Thymus (tissue), 11 donors: ENCODE measurements around the gene ANKRD44. TPM values are rescaled to one million over a fixed set of nuclear protein-coding genes. Genes with fewer than 3 reads are reported as not detected.

Experiments used
- DNase-seq, 9 donors: peaks; one replicate each; pipeline ENCODE4 v3.0.0-alpha.2; 2013; ENCODE audit warnings: low spot score in 9 of 9, low read depth in 6 of 9, missing footprints in 1 of 9
- H3K27ac ChIP-seq, 2 donors: one replicate each; pipeline ENCODE4 v1.5.1; 2013; ENCODE audit warnings: control low read depth in 1 of 2, low read depth in 1 of 2, low read length in 1 of 2, mild to moderate bottlenecking in 1 of 2, moderate library complexity in 1 of 2
- H3K27me3 ChIP-seq, 2 donors: one replicate each; pipeline ENCODE4 v1.5.1; 2013; ENCODE audit warnings: low read length in 1 of 2; ENCODE audit not compliant: control insufficient read depth in 2 of 2, insufficient read depth in 1 of 2
- H3K36me3 ChIP-seq, 2 donors: one replicate each; pipeline ENCODE4 v1.5.1; 2013; ENCODE audit warnings: low read length in 1 of 2, mild to moderate bottlenecking in 1 of 2, moderate library complexity in 1 of 2; ENCODE audit not compliant: control insufficient read depth in 2 of 2, insufficient read depth in 2 of 2
- H3K4me1 ChIP-seq, 2 donors: one replicate each; pipeline ENCODE4 v1.5.1; 2013; ENCODE audit warnings: low read length in 2 of 2; ENCODE audit not compliant: control insufficient read depth in 2 of 2, insufficient read depth in 2 of 2
- H3K4me3 ChIP-seq, 2 donors: one replicate each; pipeline ENCODE4 v1.5.1; 2013; ENCODE audit warnings: low read length in 2 of 2, control low read depth in 1 of 2, mild to moderate bottlenecking in 1 of 2
- H3K9me3 ChIP-seq, 2 donors: one replicate each; pipeline ENCODE4 v1.5.1; 2013; ENCODE audit warnings: low read length in 1 of 2, mild to moderate bottlenecking in 1 of 2; ENCODE audit not compliant: control insufficient read depth in 2 of 2, insufficient read depth in 1 of 2
- WGBS: extraction: QIAGEN DNeasy Blood & Tissue Kit; methylation state at CpG from one replicate; pipeline ENCODE4 v1.1.7; 2013; 5-methylcytosine and 5-hydroxymethylcytosine counted together
- polyA plus RNA-seq: library from polyadenylated mRNA; stranded (reverse); fragments of 200-250 nt; gene quantifications from one replicate; pipeline ENCODE4 v1.2.3, GENCODE V29; 2013
- total RNA-seq: library from RNA; stranded (reverse); fragments of 120-200 nt; gene quantifications from one replicate; pipeline ENCODE4 v1.2.4, GENCODE V29; 2013
- donor health status: healthy.

ANKRD44 gene
- total and polyA plus RNA-seq, 2 donors = 25.2 to 72.9 TPM

GRCh38 chr2:197273485-197273884 is 37.1 kb downstream of the ANKRD44 start:
- Histone ChIP-seq H3K9me3 (no peaks in the 10 kb centered on the region), H3K4me3 (no peak overlapping the region), H3K36me3 (no peaks in the 10 kb centered on the region), H3K4me1 (peaks cover 5 to 29% of the 10 kb centered on the region in 2 donors), H3K27ac (no peak overlapping the region), H3K27me3 (no peaks in the 10 kb centered on the region)
- 66% methylated on average over 4 of the region's 4 CpGs for WGBS
- DNase-seq = no peak

- H3K27ac ChIP-seq = no peak overlapping the region
- DNase-seq = no peak
- peaks cover 7 to 28% of the 10 kb centered on the region in 2 donors for H3K4me1 ChIP-seq
- H3K4me3 ChIP-seq = no peak overlapping the region
- H3K36me3 ChIP-seq = no peaks in the 10 kb centered on the region
- 100% methylated on average over 3 of the region's 3 CpGs for WGBS
- no peaks in the 10 kb centered on the region for H3K27me3 ChIP-seq
- H3K9me3 ChIP-seq = no peaks in the 10 kb centered on the region
Observed at GRCh38 chr2:197270601-197271000, 40.0 kb downstream of the ANKRD44 start.

GRCh38 chr2:197269815-197270214 is 40.8 kb downstream of the ANKRD44 start:
- no peak overlapping the region for H3K27ac ChIP-seq
- peaks cover 7 to 28% of the 10 kb centered on the region in 2 donors for H3K4me1 ChIP-seq
- H3K27me3 ChIP-seq = no peaks in the 10 kb centered on the region
- no peak overlapping the region for H3K4me3 ChIP-seq
- DNase-seq = no peak
- H3K9me3 ChIP-seq = no peaks in the 10 kb centered on the region
- no peaks in the 10 kb centered on the region for H3K36me3 ChIP-seq

- DNase-seq = no peak
- no peaks in the 10 kb centered on the region for H3K36me3 ChIP-seq
- peak overlapping the region in 1 of 2 donors; percentile 3 for H3K27ac ChIP-seq
- no peaks in the 10 kb centered on the region for H3K27me3 ChIP-seq
- H3K4me3 ChIP-seq = no peak overlapping the region
- 89% methylated on average over 7 of the region's 7 CpGs for WGBS
- peaks cover 7 to 22% of the 10 kb centered on the region in 2 donors for H3K4me1 ChIP-seq
- H3K9me3 ChIP-seq = no peaks in the 10 kb centered on the region
Observed at GRCh38 chr2:197268786-197269584, 41.6 kb downstream of the ANKRD44 start.

GRCh38 chr2:197266477-197266876 is 44.1 kb downstream of the ANKRD44 start:
- DNase-seq = peak in 1 of 9 donors; percentile 54
- no peaks in the 10 kb centered on the region for H3K27me3 ChIP-seq

GRCh38 chr2:197265924-197266323 is 44.7 kb downstream of the ANKRD44 start:
- WGBS = 88% methylated on average over 5 of the region's 5 CpGs
- Histone ChIP-seq H3K27ac (no peak overlapping the region), H3K4me3 (no peak overlapping the region), H3K36me3 (peaks cover 0 to 3% of the 10 kb centered on the region in 2 donors), H3K4me1 (peaks cover 10 to 40% of the 10 kb centered on the region in 2 donors), H3K9me3 (no peaks in the 10 kb centered on the region), H3K27me3 (no peaks in the 10 kb centered on the region)
- DNase-seq = no peak

More at GRCh38 chr2:197266477-197266876, 44.1 kb downstream of the ANKRD44 start:
- Histone ChIP-seq H3K36me3 (peaks cover 0 to 3% of the 10 kb centered on the region in 2 donors), H3K4me1 (peaks cover 10 to 40% of the 10 kb centered on the region in 2 donors), H3K9me3 (no peaks in the 10 kb centered on the region), H3K27ac (peak overlapping the region in 1 of 2 donors; percentile 26), H3K4me3 (no peak overlapping the region)
- WGBS = 47% methylated on average over 3 of the region's 3 CpGs

GRCh38 chr2:197265036-197265435 is 45.5 kb downstream of the ANKRD44 start:
- no peaks in the 10 kb centered on the region for H3K27me3 ChIP-seq
- peaks cover 10 to 39% of the 10 kb centered on the region in 2 donors for H3K4me1 ChIP-seq
- DNase-seq = no peak
- H3K9me3 ChIP-seq = no peaks in the 10 kb centered on the region
- 87% methylated on average over 4 of the region's 4 CpGs for WGBS
- H3K36me3 ChIP-seq = peaks cover 0 to 3% of the 10 kb centered on the region in 2 donors
- no peak overlapping the region for H3K27ac ChIP-seq
- no peak overlapping the region for H3K4me3 ChIP-seq

GRCh38 chr2:197264332-197264731 is 46.2 kb downstream of the ANKRD44 start:
- peaks cover 7 to 34% of the 10 kb centered on the region in 2 donors for H3K4me1 ChIP-seq
- no peak overlapping the region for H3K4me3 ChIP-seq
- H3K27ac ChIP-seq = no peak overlapping the region
- H3K27me3 ChIP-seq = no peaks in the 10 kb centered on the region
- 94% methylated on average over 5 of the region's 5 CpGs for WGBS
- DNase-seq = no peak
- no peaks in the 10 kb centered on the region for H3K9me3 ChIP-seq
- peaks cover 0 to 3% of the 10 kb centered on the region in 2 donors for H3K36me3 ChIP-seq

GRCh38 chr2:197263077-197263476 is 47.5 kb downstream of the ANKRD44 start:
- H3K27ac ChIP-seq = no peak overlapping the region
- H3K4me1 ChIP-seq = peaks cover 7 to 40% of the 10 kb centered on the region in 2 donors
- no peaks in the 10 kb centered on the region for H3K27me3 ChIP-seq
- peaks cover 0 to 3% of the 10 kb centered on the region in 2 donors for H3K36me3 ChIP-seq
- no peak overlapping the region for H3K4me3 ChIP-seq
- 93% methylated on average over 9 of the region's 9 CpGs for WGBS
- H3K9me3 ChIP-seq = no peaks in the 10 kb centered on the region
- no peak for DNase-seq
